Panc1 (cell line): Measurements from ENCODE around the gene PARP16. TPM values are rescaled to one million over a fixed set of nuclear protein-coding genes. Genes with fewer than 3 reads are reported as not detected.

Experiments used
- ATAC-seq: fragments of 200-7000 bp; cut with Tn5 transposase; 2 replicates; pipeline ENCODE4 v1.9.1; 2020; ENCODE audit warnings: mild to moderate bottlenecking, moderate library complexity
- BruUV-seq: library from RNA; stranded (reverse); fragments of 400-500 nt; replicated peaks from 2 replicates; lab custom pipeline; 2021; lab: Mats Ljungman, UMichigan
- CTCF ChIA-PET: fragments of 300-600 bp; sonication (Branson Sonifier 250); formaldehyde crosslinking; loops from one replicate; lab custom pipeline; 2022; ENCODE audit warnings: antibody characterized with exemption; lab: Charles Lee
- POLR2A ChIA-PET: fragments of 300-600 bp; sonication (Branson Sonifier 250); formaldehyde crosslinking; loops from one replicate; lab custom pipeline; 2022; ENCODE audit warnings: antibody characterized with exemption; lab: Charles Lee
- DNase-seq: peaks from one replicate; pipeline ENCODE4 v3.0.0-alpha.2; 2010; ENCODE audit warnings: low read depth, low spot score
- H3K27ac ChIP-seq: 2 replicates; pipeline ENCODE4 v1.5.1; 2011; ENCODE audit warnings: mild to moderate bottlenecking, low read length, inconsistent platforms
- H3K27me3 ChIP-seq: fragments of 200-500 bp; sonication (Bioruptor generic); 2 replicates; pipeline ENCODE4 v1.6.0; 2014; ENCODE audit warnings: low read length, inconsistent platforms; ENCODE audit not compliant: control insufficient read depth, insufficient read depth
- H3K36me3 ChIP-seq: fragments of 200-500 bp; sonication (Bioruptor generic); 2 replicates; pipeline ENCODE4 v1.5.1; 2014; ENCODE audit warnings: inconsistent platforms, mild to moderate bottlenecking, low read length, moderate library complexity; ENCODE audit not compliant: control insufficient read depth, insufficient read depth
- H3K4me1 ChIP-seq: 2 replicates; pipeline ENCODE4 v1.5.1; 2011; ENCODE audit warnings: inconsistent platforms, mild to moderate bottlenecking, low read length, moderate library complexity; ENCODE audit not compliant: control insufficient read depth, insufficient read depth
- H3K4me3 ChIP-seq, 2 experiments: 2 replicates each; pipeline ENCODE4 v1.5.1; 2011 to 2012; ENCODE audit warnings: low read depth in 2 of 2, low read length in 2 of 2, mild to moderate bottlenecking in 2 of 2, inconsistent platforms in 1 of 2, moderate library complexity in 1 of 2
- H3K9me3 ChIP-seq: fragments of 200-500 bp; sonication (Bioruptor generic); 2 replicates; pipeline ENCODE4 v1.5.1; 2014; ENCODE audit warnings: low read depth, mild to moderate bottlenecking, inconsistent platforms, low read length, moderate library complexity; ENCODE audit not compliant: control insufficient read depth, insufficient read depth
- CTCF ChIP-seq: fragments of 450-650 bp; IDR thresholded peaks from 2 replicates; pipeline ENCODE4 v1.5.1; 2017; ENCODE audit warnings: mild to moderate bottlenecking
- POLR2AphosphoS5 ChIP-seq: IDR thresholded peaks from 2 replicates; pipeline ENCODE4 v1.6.1; 2012; ENCODE audit warnings: mild to moderate bottlenecking, low read depth, low read length, moderate library complexity
- REST ChIP-seq, 2 experiments: IDR thresholded peaks; 2 replicates each; pipeline ENCODE4 v1.6.1; 2011 to 2012; ENCODE audit warnings: low read depth in 2 of 2, control low read depth in 1 of 2, low read length in 1 of 2, mild to moderate bottlenecking in 1 of 2, moderate library complexity in 1 of 2; ENCODE audit not compliant: insufficient read depth in 1 of 2
- SIN3A ChIP-seq: IDR thresholded peaks from 2 replicates; pipeline ENCODE4 v1.6.1; 2012; ENCODE audit warnings: low read depth, mild to moderate bottlenecking, low read length, moderate library complexity, borderline replicate concordance; ENCODE audit not compliant: insufficient read depth
- TCF7L2 ChIP-seq: IDR thresholded peaks from 2 replicates; pipeline ENCODE4 v1.6.1; 2011; ENCODE audit warnings: mild to moderate bottlenecking, low read depth, low read length, inconsistent platforms
- in situ Hi-C: cut with HindIII; loops from 2 replicates; pipeline ENCODE4 v1.10.0; 2016; ENCODE audit warnings: low sequenced_read_pairs, low pct_unique_long_range_greater_than_20kb
- intact Hi-C: fragments of 100-400 bp; cut with micrococcal nuclease; formaldehyde crosslinking; loops from one replicate; pipeline ENCODE4 v1.10.0; 2022; ENCODE audit not compliant: unreplicated experiment
- total RNA-seq: library from RNA; stranded (reverse); gene quantifications from one replicate; pipeline ENCODE4 v1.2.1, GENCODE V29; 2021; ENCODE audit not compliant: unreplicated experiment

The PARP16 gene
- total RNA-seq, 1 experiment from 2014 or later: 15.4 TPM

GRCh38 chr15:65260968-65261367, 25.7 kb downstream of the PARP16 start:
- Histone ChIP-seq H3K27ac (no peak overlapping the region), H3K9me3 (no peaks in the 10 kb centered on the region), H3K36me3 (no peaks in the 10 kb centered on the region; the same call in 1 of the 2 replicates), H3K4me3 (no peak overlapping the region), H3K4me1 (no peaks in the 10 kb centered on the region), H3K27me3 (no peaks in the 10 kb centered on the region)
- intact Hi-C loops: no loop called here
- CTCF ChIA-PET: no interaction called here
- POLR2A ChIA-PET: no interaction called here
- ATAC-seq: no peak
- no TSS peak for BruUV-seq
- in situ Hi-C loops: no loop called here
- no peak for TF ChIP-seq POLR2AphosphoS5
- TF ChIP-seq CTCF: no peak
- TF ChIP-seq TCF7L2: no peak
- no peak for TF ChIP-seq SIN3A
- TF ChIP-seq REST (IDR thresholded peaks at IDR 0.05; ENCODE audit: insufficient read depth in 1 of 2, low read depth in 2 of 2, low read length in 1 of 2): no peak
- no peak for DNase-seq

GRCh38 chr15:65259367-65259797, 27.3 kb downstream of the PARP16 start:
- H3K27ac ChIP-seq: no peak overlapping the region
- TF ChIP-seq TCF7L2 (no peak), REST (IDR thresholded peaks at IDR 0.05; ENCODE audit: insufficient read depth in 1 of 2, low read depth in 2 of 2, low read length in 1 of 2) (no peak), CTCF (no peak), SIN3A (no peak), POLR2AphosphoS5 (no peak)
- H3K27me3 ChIP-seq: no peaks in the 10 kb centered on the region
- intact Hi-C loops (no loop called here), in situ Hi-C loops (no loop called here)
- H3K4me1 ChIP-seq: no peaks in the 10 kb centered on the region
- no peak overlapping the region for H3K4me3 ChIP-seq
- ChIA-PET POLR2A (interaction anchor here (0.7 kb wide), 1 partner anchor 114 kb away, joined by 3 read pairs; no protein-coding TSS in a partner anchor), CTCF (no interaction called here)
- no TSS peak for BruUV-seq
- no peaks in the 10 kb centered on the region for H3K9me3 ChIP-seq
- no peak for ATAC-seq
- DNase-seq: no peak
- H3K36me3 ChIP-seq: no peaks in the 10 kb centered on the region; the same call in 1 of the 2 replicates
